DND-41 (cell line): ENCODE results near the gene AK1.

Experiments used
- EZH2 ChIP-seq: IDR thresholded peaks from 3 replicates; pipeline ENCODE4 v1.6.1; 2012; ENCODE audit warnings: borderline replicate concordance, low read depth, mild to moderate bottlenecking, moderate library complexity, low read length, inconsistent platforms; ENCODE audit not compliant: severe bottlenecking
- TF ChIP-seq, protein P1 (sequence below): IDR thresholded peaks from 2 replicates; pipeline ENCODE4 v1.5.1; 2012; ENCODE audit warnings: borderline replicate concordance, low read length, moderate library complexity, mild to moderate bottlenecking; ENCODE audit not compliant: poor library complexity, severe bottlenecking; ENCODE audit errors: extremely low read depth

DNA sequence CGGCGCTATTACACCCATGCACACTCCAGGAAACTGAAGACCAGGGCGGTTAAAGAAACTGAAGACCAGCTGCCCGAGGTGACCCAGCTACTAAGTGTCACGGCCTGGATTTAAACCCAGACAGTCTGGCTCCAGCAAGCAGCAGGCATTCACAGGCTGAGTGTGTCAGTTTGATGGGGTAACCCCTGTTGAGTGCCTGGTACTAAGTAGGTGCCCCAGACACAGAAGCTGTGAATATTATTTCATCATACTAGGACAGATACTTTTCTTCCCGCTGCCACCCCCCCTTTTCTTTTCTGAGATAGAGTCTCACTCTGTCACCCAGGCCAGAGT is 30.3 kb downstream of the AK1 start:
- TF ChIP-seq, protein P1, sequence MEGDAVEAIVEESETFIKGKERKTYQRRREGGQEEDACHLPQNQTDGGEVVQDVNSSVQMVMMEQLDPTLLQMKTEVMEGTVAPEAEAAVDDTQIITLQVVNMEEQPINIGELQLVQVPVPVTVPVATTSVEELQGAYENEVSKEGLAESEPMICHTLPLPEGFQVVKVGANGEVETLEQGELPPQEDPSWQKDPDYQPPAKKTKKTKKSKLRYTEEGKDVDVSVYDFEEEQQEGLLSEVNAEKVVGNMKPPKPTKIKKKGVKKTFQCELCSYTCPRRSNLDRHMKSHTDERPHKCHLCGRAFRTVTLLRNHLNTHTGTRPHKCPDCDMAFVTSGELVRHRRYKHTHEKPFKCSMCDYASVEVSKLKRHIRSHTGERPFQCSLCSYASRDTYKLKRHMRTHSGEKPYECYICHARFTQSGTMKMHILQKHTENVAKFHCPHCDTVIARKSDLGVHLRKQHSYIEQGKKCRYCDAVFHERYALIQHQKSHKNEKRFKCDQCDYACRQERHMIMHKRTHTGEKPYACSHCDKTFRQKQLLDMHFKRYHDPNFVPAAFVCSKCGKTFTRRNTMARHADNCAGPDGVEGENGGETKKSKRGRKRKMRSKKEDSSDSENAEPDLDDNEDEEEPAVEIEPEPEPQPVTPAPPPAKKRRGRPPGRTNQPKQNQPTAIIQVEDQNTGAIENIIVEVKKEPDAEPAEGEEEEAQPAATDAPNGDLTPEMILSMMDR: no peak
- TF ChIP-seq EZH2: no peak
